Activated T-cell treated with anti-CD3 and anti-CD28 coated beads, Interleukin-2, amount 50 U/mL, for 72 hours (primary cell): ENCODE data around the gene ZNF335. TPM values are rescaled to one million over a fixed set of nuclear protein-coding genes. Genes with fewer than 3 reads are reported as not detected.
"Not testable (repeated sequence)": the region's sequence is repeated elsewhere in the genome, so short reads cannot be mapped to it uniquely, and the experiment has no call there.

Source experiments
- ATAC-seq, 2 donors: fragments of 150-1000 bp; cut with Tn5 transposase; replicated peaks in 1 of 2; 2 replicates each; pipeline ENCODE4 v1.10.0; 2021; ENCODE audit warnings: moderate library complexity in 2 of 2, mild to moderate bottlenecking in 1 of 2
- DNase-seq, 2 donors: peaks; one replicate each; pipeline ENCODE4 v3.0.0; 2021 to 2022; ENCODE audit warnings: mixed read lengths in 1 of 2
- H3K27ac Mint-ChIP-seq: one replicate; pipeline ENCODE4 v1.8.0; 2022; ENCODE audit warnings: mild to moderate bottlenecking, moderate library complexity, mixed read lengths
- H3K27me3 Mint-ChIP-seq: one replicate; pipeline ENCODE4 v1.8.0; 2022; ENCODE audit warnings: low read depth, mixed read lengths
- H3K36me3 Mint-ChIP-seq, 2 donors: one replicate each; pipeline ENCODE4 v1.8.0; 2022; ENCODE audit warnings: mixed read lengths in 2 of 2, mild to moderate bottlenecking in 1 of 2; ENCODE audit not compliant: insufficient read depth in 2 of 2
- H3K4me1 Mint-ChIP-seq: one replicate; pipeline ENCODE4 v1.8.0; 2022; ENCODE audit warnings: low read depth, mixed read lengths
- H3K4me3 Mint-ChIP-seq, 2 donors: one replicate each; pipeline ENCODE4 v1.8.0; 2022; ENCODE audit warnings: mild to moderate bottlenecking in 2 of 2, mixed read lengths in 2 of 2, moderate library complexity in 2 of 2
- H3K9me3 Mint-ChIP-seq, 2 donors: one replicate each; pipeline ENCODE4 v1.8.0; 2022; ENCODE audit warnings: mixed read lengths in 2 of 2
- total RNA-seq, 2 donors: library from RNA; stranded (reverse); gene quantifications; one replicate each; pipeline ENCODE4 v1.2.3, GENCODE V29; 2022

ZNF335 gene
- total RNA-seq, 2 donors from 2014 or later: 28.4 to 29.8 TPM

DNA sequence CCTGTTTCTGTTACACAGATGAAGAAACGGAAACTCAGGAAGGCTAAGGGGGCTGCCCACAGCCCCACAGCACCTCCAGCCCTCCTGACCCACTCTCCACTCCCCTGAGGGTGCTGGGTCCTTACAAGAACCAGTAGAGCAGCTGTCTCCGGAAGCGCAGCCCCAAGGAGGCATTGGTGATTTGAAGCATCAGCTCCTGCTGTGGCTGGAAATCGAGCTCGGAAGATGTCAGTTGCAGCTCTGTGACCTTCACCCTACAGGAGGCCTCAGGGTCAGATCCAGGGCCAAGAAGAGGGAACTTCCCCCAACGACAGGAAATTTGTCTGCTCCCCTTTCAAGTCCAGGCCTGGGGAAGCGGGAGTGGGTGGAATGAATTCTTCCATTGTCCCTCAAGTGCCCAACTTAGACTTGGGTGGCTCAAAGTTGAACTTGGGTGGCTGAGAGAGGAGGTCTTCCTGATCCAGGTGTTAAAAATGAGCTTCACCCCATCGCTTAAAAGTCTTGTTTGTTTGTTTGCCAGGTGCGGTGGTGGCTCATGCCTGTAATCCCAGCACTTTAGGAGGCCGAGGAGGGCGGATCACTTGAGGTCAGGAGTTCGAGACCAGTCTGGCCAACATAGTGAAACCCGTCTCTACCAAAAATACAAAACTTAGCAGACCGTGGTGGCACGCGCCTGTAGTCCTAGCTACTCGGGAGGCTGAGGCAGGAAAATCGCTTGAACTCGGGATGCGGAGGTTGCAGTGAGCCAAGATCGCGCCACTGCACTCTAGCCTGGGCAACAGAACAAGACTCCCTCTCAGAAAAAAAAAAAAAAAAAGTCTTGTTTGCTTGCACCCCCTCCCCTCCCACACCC is 62.0 kb downstream of the ZNF335 start:
- Mint-ChIP-seq H3K27me3 (peaks cover 10% of the 10 kb centered on the region), H3K9me3 (no peaks in the 10 kb centered on the region), H3K36me3 (no peaks in the 10 kb centered on the region), H3K4me3 (peak overlapping the region; percentile 63 to 83), H3K4me1 (peaks cover 24% of the 10 kb centered on the region), H3K27ac (peak overlapping the region; percentile 12)
- ATAC-seq: no peak
- DNase-seq: no peak

DNA sequence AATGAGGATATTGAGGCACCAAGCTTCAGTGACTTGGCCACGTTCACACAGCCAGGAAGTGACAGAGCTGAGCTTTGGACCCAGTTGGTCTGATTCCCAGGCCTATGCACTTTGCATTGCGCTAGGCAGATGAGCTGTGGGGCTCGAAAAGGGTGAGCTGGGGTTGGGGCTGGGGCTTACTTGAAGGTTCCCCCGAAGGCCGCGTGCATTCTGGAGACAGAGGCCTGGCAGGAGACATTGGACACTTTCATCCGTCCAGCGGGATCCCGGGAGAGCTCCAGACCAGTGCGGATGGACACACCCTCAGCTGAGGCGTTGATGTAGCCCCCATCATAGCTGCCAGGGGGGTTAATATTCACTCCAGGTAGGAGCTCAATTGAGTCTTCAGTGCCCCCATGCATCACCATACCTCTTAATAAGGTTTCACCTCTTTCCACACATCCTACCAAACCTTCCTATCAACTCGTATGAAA is 62.6 kb downstream of the ZNF335 start:
- no peak for DNase-seq
- H3K4me1 Mint-ChIP-seq: peaks cover 24% of the 10 kb centered on the region
- no peak overlapping the region for H3K27ac Mint-ChIP-seq
- H3K4me3 Mint-ChIP-seq: no peak overlapping the region
- H3K9me3 Mint-ChIP-seq: no peaks in the 10 kb centered on the region
- no peaks in the 10 kb centered on the region for H3K36me3 Mint-ChIP-seq
- peaks cover 5% of the 10 kb centered on the region for H3K27me3 Mint-ChIP-seq
- ATAC-seq: no peak

DNA sequence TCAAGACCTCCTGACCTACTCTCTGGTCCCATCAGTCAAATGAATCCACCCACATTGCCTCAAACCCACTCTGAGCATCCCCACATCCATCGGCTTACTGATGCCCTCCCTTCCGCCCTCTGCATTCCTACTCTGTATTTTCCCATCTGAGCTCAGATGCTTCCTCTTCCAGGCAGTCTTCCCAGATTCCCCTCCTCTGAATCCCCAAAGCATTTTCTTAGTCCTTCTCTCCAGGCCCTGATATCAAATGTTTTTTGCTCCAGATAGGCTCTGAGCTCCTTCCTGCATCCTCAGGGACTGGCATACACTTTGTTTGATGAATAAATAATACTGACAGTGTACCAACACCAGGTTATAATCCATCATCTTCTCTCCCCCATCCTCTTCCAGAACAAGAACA is 63.9 kb downstream of the ZNF335 start:
- H3K4me3 Mint-ChIP-seq: no peak overlapping the region
- DNase-seq: no peak
- H3K27me3 Mint-ChIP-seq: no peaks in the 10 kb centered on the region
- H3K4me1 Mint-ChIP-seq: peaks cover 24% of the 10 kb centered on the region
- H3K36me3 Mint-ChIP-seq: no peaks in the 10 kb centered on the region
- H3K27ac Mint-ChIP-seq: no peak overlapping the region
- ATAC-seq: no peak
- no peaks in the 10 kb centered on the region for H3K9me3 Mint-ChIP-seq

DNA sequence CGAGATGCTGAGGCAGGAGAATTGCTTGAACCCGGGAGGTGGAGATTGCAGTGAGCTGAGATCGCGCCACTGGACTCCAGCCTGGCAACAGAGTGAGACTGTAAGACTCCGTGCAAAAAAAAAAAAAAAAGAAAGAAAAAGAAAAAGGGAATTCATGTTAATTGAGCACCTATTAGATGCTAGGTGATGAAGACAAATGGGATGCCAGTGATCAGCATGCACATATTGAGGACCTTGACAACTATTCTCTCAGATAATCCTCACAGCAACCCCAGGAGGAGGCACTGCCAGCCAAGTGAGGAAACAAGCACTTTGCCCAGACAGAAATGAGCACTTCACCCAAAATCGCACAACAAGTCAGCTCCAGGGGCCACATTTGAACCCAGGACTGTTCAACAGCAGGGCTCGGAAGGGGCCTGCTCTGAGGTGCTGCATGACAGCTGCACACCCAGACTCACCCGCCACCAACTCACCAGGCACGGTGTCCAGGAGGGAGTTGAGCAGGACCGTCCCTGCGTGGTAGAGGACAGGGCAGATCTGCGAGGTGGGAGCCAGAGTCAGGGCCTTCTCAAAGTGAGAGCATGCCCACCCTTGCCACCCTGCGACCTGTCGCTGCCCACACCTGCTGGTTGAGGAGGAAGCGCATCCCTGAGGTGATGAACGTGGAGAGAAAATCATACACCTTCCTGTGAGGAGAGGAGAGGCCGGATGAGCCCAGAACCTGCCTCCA is 64.6 kb downstream of the ZNF335 start:
- Mint-ChIP-seq H3K4me3 (no peak overlapping the region), H3K27ac (no peak overlapping the region), H3K9me3 (no peaks in the 10 kb centered on the region)

DNA sequence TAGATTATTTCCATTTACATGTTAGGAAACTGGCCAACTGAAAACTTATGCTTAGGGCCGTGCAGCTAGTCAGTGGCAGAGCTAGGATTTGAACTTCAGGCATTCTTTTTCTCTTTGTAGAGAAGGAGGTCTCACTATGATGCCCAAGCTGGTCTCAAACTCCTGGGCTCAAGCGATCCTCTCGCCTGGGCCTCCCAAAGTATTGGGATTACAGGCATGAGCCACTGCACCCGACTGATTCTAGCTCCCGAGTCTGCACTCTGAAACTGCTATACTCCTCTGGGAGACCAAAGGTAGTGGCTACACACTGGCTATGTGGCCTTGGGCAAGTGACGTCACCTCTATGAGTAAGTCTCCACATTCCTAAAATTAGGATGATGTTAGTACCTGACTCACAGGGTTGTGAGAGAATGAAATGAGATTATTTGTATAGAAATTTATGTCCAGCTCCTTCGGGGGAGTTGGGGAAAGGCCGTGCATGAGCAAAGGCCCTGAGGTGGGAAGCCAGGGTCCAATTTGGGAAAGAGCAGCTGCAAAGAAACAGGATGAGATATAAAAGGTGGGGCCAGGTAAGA is 66.4 kb downstream of the ZNF335 start:
- H3K36me3 Mint-ChIP-seq: no peaks in the 10 kb centered on the region
- no peak overlapping the region for H3K27ac Mint-ChIP-seq
- H3K4me1 Mint-ChIP-seq: peaks cover 12% of the 10 kb centered on the region
- H3K9me3 Mint-ChIP-seq: no peaks in the 10 kb centered on the region
- no peak for DNase-seq
- H3K27me3 Mint-ChIP-seq: no peaks in the 10 kb centered on the region
- no peak for ATAC-seq
- no peak overlapping the region for H3K4me3 Mint-ChIP-seq

More for the DNA sequence above, 64.6 kb downstream of the ZNF335 start:
- Mint-ChIP-seq H3K36me3 (no peaks in the 10 kb centered on the region), H3K27me3 (no peaks in the 10 kb centered on the region), H3K4me1 (peaks cover 23% of the 10 kb centered on the region)
- DNase-seq (no peak), ATAC-seq (no peak)

DNA sequence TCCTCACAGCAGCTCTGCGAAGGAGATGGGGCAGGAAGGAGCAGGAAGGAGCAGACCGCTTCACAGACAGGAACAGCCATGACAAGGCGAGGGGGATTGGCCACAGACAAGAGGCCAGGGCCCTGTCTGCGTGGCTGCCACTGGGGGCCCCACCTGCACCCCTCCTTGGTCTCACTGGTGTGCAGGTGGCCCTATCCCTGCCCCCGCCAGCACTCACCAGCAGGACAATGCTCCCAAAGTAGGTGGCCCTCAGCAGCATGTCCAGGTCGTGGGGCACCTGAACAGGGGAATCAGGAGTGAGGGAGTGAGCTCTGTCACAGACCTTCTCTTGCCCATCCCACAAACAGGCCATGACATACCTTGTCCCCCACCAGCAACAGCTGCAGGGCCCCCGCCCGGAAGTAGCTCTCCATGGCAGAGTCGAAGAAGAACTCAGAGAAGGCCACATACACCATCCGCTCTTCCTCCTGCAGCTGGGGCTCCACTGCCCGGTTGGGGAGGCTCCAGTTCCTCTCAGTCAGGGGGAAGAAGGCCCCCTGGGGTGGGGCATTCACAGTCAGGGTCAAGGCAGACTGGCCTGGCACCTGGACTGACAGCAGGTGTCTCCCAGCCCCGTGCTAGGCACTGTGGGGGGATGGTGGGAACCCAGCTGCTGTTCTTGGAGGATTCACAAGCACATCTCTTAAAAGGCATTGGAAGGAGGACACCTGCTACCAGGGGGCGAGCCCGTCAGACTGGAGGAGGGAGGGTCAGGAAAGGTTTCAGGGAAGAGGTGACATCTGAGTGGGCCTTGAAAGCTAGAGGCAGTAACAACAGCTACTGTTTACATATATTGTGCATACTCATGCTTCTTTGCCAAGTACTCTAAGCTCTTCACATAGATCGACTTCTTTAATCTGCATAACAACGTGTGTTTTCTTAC is 67.2 kb downstream of the ZNF335 start:
- DNase-seq: no peak
- Mint-ChIP-seq H3K36me3 (no peaks in the 10 kb centered on the region), H3K27ac (no peak overlapping the region), H3K27me3 (no peaks in the 10 kb centered on the region), H3K4me1 (peaks cover 8% of the 10 kb centered on the region), H3K4me3 (no peak overlapping the region), H3K9me3 (no peaks in the 10 kb centered on the region)
- ATAC-seq: no peak

DNA sequence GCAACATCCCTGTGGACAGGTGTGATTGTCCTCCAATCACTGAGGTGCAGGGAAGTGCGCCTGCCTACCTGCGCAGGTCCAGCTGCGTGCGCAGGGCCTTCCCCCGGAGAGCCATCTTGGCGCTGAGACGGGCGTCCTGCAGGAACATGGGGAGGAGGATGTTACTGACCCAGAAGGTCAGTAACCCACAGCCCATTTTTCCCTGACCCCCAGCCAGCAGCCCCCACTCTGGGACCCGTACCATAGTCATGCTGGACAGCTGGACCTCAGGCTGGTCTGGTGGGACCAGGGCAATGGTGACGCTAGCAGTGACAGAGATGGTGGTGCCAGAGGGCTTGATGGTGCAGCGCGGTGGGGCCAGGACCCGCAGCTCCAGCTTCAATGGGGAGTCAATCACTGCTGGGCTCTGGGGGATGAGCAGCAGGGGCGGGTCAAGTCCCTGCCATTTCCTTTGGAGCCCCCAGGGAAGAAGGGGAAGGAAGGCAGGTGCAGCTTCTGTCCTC is 69.8 kb downstream of the ZNF335 start:
- no peak for ATAC-seq
- no peak overlapping the region for H3K27ac Mint-ChIP-seq
- H3K9me3 Mint-ChIP-seq: no peaks in the 10 kb centered on the region

DNA sequence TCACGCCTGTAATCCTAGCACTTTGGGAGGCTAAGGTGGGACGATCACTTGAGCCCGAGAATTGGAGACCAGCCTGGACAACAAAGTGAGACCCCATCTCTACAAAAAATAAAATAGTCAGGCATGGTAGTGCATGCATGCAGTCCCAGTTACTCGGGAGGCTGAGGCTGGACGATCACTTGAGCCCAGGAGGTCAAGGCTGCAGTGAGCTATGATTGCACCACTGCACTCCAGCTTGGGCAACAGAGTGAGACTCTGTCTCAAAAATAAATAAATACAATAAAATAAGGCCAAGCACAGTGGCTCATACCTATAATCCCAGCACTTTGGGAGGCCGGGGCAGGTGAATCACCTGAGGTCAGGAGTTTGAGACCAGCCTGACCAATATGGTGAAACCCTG is 70.7 kb downstream of the ZNF335 start:
- H3K27me3 Mint-ChIP-seq, H3K36me3 Mint-ChIP-seq, ATAC-seq, H3K9me3 Mint-ChIP-seq, H3K4me1 Mint-ChIP-seq, H3K27ac Mint-ChIP-seq, DNase-seq, H3K4me3 Mint-ChIP-seq: not testable (repeated sequence)

More for the DNA sequence above, 69.8 kb downstream of the ZNF335 start:
- no peak overlapping the region for H3K4me3 Mint-ChIP-seq
- H3K36me3 Mint-ChIP-seq: no peaks in the 10 kb centered on the region
- no peak for DNase-seq
- no peaks in the 10 kb centered on the region for H3K4me1 Mint-ChIP-seq
- H3K27me3 Mint-ChIP-seq: no peaks in the 10 kb centered on the region

DNA sequence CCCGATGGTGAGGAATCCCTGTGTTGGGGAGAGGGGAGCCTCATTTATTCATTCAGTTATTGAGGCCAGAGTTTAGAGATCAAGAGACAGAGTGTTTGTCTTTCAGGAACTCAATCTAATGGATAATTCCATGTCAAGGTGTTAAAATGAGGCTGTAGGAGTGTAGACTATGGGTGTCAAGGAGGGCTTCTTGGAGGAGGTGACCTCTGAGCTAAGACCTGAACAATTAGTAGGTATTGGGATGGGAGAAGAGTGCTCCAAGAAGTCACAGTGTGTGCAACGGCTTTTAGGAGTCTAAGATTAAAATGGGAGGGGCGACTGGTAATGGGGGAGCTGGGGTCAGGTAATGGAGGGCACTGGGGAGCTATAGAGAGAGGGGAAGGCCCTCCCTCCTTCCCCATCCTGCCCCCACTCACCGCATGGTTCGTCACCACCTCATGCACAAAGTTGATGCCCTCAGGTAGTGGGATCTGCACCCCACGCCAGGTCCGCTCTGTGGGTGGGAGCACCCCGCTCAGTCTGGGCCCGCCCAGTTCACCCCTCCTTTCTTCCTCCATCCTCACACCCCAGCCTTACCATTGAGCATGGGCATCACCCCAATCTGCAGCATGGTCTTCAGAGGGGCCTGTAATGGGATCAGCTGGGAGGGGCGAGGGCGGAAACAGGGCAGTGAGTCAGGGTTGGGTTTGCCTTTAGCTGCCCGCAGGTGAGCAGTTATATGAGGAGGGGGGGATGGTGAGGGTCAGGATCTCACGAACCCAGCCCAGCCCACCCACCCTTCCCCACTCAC is 72.8 kb downstream of the ZNF335 start:
- Mint-ChIP-seq H3K9me3 (no peaks in the 10 kb centered on the region), H3K4me1 (no peaks in the 10 kb centered on the region), H3K27me3 (no peaks in the 10 kb centered on the region), H3K27ac (no peak overlapping the region), H3K36me3 (no peaks in the 10 kb centered on the region), H3K4me3 (no peak overlapping the region)
- no peak for ATAC-seq
- no peak for DNase-seq
